Mesenteric fat pad (tissue), 1 donor: ENCODE results near the gene FRMD3. TPM values are rescaled to one million over a fixed set of nuclear protein-coding genes. Genes with fewer than 3 reads are reported as not detected.

Experiments used
- DNase-seq: peaks from one replicate; pipeline ENCODE4 v3.0.0-alpha.2; 2020; ENCODE audit warnings: low spot score
- total RNA-seq: library from RNA; stranded (reverse); fragmentation: NEBNext Ultra II Directional; extraction: Animal tissue kit (Norgen Biotek cat#: 25700); gene quantifications from one replicate; pipeline ENCODE4 v1.2.1, GENCODE V29; 2021
- donor health status: DM: yes; HTN: yes; CAD: no.

Gene FRMD3
- total RNA-seq, 1 donor from 2014 or later = 11.7 TPM

- DNase-seq = no peak
These were observed 63.6 kb downstream of the FRMD3 start for GRCh38 chr9:83474631-83475030.

DNA sequence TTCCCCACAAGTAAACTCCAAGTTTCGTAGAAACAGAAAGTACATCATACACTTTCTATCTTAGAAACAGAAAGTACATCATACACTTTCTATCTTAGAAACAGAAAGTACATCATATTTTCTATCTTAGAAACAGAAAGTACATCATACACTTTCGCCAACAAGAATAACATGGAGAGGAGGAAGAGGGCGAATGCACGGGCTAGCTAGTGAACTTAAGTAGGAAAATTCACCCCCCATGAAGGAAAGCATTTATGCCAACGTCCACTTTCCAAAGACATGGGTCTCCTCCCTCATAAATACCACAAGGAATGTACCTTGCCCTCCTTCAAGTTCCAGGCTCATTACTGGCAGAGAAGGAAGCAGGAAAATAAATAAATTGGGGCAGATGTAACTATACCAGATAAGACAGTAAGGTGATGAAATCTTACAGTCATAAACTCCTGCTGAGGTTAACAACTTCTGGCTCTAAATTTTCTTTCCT, 64.7 kb downstream of the FRMD3 start:
- DNase-seq = no peak

DNA sequence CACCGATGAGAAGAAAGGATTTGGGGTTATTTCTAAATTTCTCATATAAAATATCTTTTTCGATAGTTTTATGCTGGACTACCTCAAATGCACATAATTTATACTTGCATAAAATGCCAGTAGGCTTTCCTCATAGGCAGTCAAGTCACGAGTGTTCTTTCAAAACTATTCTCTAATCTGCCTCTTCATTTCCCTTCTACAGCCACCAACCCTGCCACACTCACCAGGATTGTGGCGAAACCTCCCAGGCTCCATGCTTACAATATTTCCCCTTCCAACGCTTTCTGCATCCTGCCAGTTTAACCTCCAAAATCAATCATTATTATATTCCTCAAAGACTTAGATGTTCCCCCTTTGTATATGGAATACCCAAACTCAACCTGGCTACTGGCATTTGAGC, 65.4 kb downstream of the FRMD3 start:
- no peak for DNase-seq

GRCh38 chr9:83472221-83472665, 66.0 kb downstream of the FRMD3 start:
- no peak for DNase-seq

GRCh38 chr9:83471241-83471640, 67.0 kb downstream of the FRMD3 start:
- no peak for DNase-seq

- DNase-seq = no peak
These were observed 68.5 kb downstream of the FRMD3 start for GRCh38 chr9:83469722-83470121.

DNA sequence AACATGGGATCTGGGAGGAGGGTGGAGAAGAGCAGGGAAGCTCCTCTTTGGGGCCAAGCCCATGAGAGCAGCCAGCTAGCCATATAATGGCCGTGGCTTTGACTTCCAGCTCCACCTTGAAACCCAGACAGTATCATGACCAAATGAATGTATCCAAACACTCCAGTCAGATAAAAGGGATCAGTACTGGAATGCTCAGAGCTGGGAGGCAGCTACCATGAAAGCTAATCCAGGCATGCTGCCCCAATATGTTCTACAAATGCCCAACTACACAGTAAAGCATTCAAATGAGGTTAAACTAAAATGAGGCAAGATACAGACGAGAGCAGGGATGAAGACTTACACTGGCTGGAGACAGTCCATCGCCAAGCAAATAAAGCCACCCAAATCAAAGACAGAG, 69.4 kb downstream of the FRMD3 start:
- DNase-seq = no peak

DNA sequence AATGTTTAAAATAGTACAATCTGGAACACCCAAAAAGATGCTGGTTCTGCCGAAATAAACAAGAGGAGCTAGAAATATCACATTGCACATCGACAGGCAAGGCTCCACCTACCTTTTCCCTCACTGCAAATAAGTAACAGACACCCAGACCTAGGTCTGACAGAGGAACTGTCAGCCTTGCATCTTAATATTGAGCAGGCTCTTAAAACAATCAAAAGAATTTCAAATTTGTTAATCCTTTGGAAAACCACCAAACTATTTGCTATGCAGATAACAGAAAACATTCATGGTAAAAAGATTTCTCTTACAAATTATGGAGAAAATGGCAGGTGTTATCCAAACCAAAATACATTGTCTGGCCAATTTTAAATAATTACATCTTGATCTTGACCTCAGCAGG, 71.3 kb downstream of the FRMD3 start:
- DNase-seq = no peak

- no peak for DNase-seq
These were observed 71.8 kb downstream of the FRMD3 start for GRCh38 chr9:83466351-83466750.

GRCh38 chr9:83459830-83460229, 78.4 kb downstream of the FRMD3 start:
- no peak for DNase-seq

GRCh38 chr9:83458530-83458929, 79.7 kb downstream of the FRMD3 start:
- no peak for DNase-seq

DNA sequence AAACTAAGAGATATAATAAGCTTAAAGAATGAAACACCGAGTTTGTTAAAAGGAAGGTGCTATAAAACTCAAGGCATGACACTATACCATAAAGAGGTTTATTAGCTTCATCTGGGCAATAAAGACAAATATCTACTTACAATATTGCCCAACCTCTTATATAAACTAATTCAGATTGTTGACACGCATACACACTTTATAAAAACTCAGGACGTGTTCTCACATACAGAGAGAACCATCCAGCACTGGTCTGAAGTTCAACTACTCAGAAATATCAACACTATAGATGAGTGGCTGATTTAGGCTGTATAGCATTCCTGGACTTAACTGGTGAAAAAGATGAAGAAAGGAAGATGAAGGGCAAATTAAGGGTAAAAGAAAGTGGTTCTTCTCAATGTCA, 81.2 kb downstream of the FRMD3 start:
- DNase-seq = no peak

GRCh38 chr9:83456226-83456625, 82.0 kb downstream of the FRMD3 start:
- no peak for DNase-seq

- no peak for DNase-seq
These were observed 84.1 kb downstream of the FRMD3 start for GRCh38 chr9:83454076-83454475.

DNA sequence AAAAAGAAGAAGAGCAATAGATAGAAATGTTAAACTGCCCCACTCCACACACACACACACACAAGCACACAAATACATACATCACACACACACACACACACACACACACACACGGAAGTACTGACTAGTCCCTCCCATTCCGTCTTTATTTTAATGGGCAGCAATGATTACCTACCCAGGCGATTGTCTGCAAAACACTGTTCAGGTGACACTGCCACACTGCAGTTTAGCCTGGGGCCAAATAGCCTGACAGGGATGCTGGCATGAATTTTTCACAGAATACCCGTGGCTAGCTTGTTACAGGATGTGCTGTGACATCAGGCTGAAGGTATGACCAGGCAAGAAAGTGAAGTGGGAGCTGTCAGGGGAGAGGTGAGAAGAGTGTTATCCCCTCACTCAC, 86.9 kb downstream of the FRMD3 start:
- DNase-seq = no peak

DNA sequence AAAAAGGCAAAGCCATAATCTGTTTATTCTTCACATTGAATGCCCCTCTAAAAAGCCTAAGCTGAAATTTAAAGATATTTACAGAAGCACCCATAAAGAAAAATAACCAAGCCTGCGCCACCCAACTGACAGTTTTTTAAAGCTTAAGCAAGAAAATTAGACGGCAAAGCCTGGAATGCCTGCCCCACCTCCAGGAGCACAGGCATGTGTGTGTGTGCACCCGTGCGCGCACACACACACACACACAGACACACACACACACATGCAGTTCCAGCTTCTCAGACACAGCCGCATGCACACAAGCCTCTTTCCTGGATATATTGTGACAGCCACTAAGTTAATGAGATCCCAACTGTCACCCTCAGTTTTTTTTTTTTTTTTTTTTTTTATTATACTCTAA, 88.2 kb downstream of the FRMD3 start:
- DNase-seq = no peak

DNA sequence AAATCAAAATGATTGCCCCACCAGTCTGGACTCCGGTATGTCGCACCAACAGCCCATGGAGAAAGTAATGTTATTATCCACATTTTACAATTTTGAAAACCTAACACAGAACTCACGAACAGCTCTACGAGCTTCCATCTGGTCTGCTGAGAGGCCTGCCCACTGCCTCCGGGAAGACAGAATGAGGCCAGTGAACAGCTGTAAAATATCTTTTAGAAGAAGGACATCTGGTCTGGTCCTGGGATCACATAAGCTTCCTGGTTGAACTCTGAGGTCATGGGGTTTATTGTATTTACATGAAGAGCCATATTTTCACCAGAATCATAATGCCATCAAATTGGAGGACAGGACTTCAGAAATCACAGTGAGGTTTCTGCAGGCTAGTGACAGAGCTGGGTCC, 89.0 kb downstream of the FRMD3 start:
- DNase-seq = no peak

- no peak for DNase-seq
These were observed 89.6 kb downstream of the FRMD3 start for GRCh38 chr9:83448626-83449025.

DNA sequence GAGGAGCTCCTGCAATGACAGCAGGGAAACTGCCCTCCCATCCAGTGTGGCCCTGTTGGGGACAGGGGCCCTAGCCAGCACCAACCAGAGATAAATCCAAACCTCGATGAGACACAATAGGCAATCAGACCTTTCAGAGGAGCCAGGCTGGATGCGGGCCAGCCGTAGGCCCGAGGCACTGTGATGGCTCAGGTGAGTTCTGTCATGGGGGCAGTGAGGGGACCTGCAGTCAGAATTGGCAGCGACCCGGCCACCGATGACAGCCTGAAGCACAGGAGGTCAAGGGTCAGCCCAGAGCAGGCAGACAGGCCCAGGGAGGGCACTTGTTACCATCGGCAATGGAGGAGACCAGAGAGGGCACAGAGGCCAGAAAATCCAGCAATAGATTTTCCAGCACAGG, 90.8 kb downstream of the FRMD3 start:
- DNase-seq = no peak

GRCh38 chr9:83445703-83446265, 92.4 kb downstream of the FRMD3 start:
- DNase-seq = no peak

- no peak for DNase-seq
These were observed 94.1 kb downstream of the FRMD3 start for GRCh38 chr9:83444110-83444509.

DNA sequence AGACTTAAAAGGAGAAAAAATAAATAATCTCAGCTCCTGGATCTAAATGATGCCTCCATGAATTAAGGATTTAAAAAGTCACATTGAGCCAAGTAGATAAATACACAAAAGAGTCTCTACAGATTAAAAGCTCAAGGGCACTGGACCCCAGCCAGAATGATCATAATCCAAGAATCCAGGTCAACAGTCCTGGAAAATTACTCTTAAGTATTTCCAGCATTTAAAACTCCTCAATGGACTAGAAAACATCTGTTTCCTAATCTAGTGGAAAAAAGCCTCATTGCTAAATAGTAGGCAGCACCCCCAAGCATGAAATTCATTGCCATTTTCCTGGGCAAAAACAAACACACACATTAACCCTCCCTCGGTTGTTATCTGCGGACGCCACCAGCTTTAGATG, 96.8 kb downstream of the FRMD3 start:
- no peak for DNase-seq

- DNase-seq = no peak
These were observed 97.6 kb downstream of the FRMD3 start for GRCh38 chr9:83440641-83441040.

DNA sequence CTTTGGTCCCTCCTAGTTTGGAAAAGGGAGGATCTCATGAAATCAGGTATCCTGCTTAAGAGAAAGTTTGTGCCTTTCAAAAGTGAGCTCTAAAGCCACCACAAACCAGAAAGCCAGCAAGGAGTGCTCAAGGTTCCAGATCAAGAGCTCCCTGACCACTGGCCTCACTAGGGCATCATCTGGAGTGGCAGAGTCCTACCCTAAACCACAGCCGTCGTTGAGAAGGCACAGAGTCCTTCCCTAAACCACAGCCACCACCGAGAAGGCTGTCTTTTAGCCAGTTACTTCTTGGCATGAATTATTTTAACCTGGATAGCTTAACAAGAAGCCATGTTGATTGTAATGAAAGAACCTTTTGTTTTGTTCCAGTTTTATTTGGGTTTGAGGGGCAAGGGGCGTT, 102.9 kb downstream of the FRMD3 start:
- no peak for DNase-seq
